Esophagus mucosa (tissue), 1 donor: ENCODE measurements around the gene GINS2. TPM values are rescaled to one million over a fixed set of nuclear protein-coding genes. Genes with fewer than 3 reads are reported as not detected.

Source experiments
- ATAC-seq: fragments of 200-7000 bp; cut with Tn5 transposase; one replicate; pipeline ENCODE4 v1.9.1; 2020
- total RNA-seq: library from RNA; stranded (reverse); gene quantifications from one replicate; pipeline ENCODE4 v1.2.4, GENCODE V29; 2023
- donor health status: DM: yes; HTN: yes; CAD: no.

Gene GINS2
- total RNA-seq: 10.9 TPM

DNA sequence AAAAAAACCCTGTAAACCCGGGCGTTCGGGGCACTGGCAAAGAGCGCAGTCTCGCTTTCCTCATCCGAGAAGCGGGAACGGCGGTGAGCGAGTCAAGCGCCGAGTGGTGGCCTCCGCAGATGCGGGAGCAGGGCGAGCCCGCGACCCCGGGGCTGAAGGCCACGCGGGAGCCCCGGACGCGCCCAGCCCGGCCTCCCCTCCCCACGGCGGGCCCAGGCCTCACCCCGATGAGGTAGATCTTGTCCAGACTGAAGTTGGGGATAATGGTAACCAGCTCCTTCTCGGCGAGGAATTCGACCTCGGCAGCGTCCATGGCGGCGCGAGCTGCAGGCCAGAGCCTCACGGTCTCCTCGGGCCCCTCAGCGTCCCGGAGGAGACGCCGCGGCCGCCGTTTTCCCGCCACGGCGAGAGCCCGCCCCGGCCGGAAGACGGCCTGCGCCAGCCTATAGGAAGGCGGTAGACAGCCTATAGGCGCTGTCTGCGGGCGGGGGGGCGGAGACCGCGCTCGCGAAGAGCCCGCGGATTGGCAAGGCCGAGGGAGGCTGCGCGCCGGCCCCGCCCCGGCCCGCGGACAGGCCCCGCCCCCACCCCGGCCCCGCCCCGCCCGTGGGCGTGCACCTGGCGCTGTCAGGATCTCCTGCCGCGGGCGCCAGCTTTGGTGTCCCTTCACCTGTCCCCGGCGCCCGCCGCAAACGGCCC, at the start of gene GINS2:
TSS of gene GINS2 (minus strand) at position 369 of the 699 bp plus-strand sequence. CDS start at position 313, 56 bp downstream.
- peak; percentile 99 for ATAC-seq

DNA sequence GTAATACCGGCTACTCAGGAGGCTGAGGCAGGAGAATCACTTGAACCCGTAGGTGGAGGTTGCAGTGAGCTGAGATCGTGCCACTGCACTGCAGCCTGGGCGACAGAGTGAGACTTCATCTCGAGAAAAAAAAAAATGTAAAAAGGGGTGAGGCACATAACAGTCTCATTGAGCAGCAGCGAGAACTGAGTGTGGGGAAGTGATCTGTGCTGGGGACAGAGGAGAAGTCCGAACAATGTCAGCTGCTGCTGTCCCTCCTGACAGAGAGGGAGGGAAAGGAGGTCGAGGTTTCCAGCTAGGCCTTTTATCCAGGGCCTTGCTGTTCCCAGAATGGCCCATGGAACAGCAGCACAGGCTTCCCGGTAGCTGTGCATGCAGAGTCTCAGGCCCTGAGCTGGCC, 48.2 kb upstream of the GINS2 start:
- no peak for ATAC-seq

DNA sequence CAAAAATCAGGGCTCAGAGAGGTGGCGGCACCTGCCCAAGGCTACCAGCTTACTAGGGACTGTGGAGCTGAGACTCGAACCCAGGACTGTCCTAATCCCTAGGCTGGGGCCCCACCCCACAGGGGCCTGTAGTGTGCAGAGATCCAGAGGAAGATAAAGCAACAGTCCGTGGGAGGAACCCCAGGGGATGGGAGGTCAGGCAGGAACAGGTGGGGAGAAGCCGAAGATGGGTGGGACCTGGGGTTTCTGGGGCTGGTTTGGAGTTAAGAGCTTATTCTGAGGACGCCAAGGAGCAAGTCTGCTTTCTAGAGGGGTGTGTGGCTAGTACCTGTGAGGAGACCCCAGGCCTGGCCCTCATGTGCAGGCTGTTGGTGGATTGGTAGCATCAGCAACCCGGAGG, 47.2 kb upstream of the GINS2 start:
- ATAC-seq: no peak

DNA sequence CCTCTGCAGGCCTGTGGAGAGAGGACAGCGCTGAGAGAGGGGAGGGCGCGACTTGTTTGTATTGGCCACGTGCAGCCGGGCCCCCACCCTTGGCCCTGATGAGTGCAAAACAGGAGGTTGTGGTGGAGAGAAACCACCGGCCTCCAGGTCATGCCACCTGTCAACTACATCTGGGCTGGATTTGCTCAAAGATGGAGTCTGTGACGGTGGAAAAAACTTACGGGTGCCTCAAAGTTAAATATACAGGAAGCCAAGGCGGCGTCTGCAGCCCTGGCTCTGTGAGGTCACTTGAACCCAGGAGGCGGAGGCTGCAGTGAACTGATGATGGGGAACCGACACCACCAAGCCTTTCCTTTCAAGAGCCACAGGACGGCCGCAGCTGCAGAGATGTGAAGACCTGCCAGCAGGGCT, 46.5 kb upstream of the GINS2 start:
- peak; percentile 19 for ATAC-seq

DNA sequence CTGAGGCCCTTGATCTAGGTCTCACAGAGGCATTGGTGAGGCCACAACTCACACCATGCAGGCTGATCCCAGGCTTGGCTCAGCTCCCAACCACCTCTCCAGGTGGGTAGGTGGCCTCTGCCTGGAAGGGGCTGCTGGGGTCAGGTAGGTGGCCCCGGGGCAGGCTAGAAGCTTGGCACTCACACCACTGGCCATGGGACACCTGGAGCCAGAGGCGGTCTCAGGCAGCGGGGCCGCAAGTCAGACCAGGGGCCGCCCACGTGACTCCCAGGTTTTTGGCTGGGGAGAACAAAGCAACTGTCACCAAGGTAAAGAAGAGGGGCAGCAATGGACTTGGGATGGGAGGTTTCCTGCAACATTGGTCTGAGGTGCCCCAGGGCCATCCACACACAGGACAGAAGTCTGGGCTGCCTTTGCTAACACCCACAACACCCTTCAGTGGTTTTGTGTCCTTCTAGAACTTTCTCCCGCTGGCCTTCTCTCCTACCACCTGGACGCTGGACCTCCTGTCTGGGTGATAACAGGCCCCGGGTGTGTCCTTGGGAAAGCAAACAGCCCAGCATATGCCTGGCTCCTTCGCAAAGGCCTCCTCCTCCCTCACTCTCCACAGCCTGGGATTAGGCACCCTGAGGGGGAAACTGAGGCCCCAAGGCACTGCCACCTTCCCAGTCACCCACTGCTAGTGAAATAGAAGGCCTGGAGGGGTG, 45.7 kb upstream of the GINS2 start:
- no peak for ATAC-seq

DNA sequence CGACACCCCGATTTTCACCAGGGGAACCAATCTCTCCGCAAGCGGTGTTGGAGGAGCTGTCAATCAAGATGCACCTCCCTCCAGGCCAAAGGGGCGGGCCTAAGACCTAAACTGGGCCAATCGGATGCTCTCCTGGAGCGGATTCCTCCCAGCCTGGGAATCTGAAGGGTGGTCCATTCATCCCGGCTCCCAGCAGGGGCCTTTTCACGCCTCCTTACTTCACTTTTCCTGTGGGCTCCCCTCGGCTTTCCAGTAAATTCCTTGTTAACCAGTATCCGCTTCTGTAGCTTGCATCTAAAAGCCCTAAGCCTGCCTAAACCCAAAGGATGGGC, 45.1 kb upstream of the GINS2 start:
- no peak for ATAC-seq

DNA sequence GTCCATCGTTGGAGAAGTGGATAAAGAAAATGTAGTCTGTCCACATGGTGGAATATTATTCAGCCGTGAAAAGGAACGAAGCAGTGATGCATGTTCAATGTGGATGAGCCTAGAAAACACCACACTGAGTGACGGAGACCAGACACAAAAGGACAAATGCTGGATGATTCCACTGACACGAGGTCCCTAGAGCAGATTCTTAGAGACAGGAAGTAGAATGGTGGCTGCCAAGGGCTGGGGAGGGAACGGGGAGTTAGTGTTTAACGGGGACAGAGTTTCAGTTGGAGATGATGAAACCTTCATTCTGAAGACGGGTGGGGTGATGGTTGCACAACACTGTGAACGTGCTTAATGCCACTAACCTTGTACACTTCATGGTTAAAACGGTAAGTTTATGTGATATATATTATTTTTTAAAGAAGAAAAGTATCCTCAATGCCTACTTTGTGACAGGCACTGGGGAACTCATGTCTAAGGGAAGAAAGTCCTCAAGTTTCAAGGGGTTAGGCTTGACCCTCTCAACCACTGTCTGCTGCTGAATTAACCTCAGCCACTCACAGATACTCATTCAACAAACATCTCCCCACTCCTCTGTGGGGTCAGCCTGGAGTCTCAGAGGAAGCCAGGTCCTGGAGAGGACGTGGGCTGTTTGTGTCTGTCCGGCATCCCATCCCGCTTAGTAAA, 44.5 kb upstream of the GINS2 start:
- peak; percentile 13 for ATAC-seq

DNA sequence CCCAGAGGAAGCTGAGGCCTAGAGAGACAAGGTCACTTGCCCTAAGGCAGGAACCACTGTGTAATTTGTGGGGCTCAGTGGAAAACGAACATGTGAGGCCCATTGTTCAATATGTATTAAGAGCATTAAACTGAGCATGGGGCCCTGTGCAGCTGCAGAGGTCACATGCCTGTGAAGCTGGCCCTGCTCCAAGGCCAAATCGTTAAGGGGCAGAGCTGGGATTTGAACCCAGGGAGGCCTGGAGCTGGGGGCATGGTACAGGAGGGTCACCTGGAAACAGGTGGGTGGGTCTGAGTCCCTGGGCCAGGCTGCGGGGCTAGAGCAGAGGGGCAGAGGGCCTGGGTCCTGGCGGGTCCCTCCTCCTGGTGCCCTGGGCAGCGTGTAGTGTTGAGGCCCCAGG, 42.4 kb upstream of the GINS2 start:
- ATAC-seq: no peak

DNA sequence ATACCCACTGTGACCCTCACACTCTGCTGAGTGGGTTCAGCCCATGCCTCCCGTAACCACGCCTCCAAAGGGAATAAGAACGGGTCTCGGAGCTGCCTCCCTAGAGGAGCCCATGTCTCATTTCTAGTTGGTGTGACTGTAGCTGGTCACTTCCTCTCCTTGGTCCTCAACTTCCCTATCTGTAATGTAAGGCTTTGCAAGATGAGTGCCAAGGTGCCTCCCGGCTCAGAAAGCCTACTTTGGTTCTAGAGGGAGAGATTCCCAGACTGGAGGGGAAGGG, 41.4 kb upstream of the GINS2 start:
- no peak for ATAC-seq

DNA sequence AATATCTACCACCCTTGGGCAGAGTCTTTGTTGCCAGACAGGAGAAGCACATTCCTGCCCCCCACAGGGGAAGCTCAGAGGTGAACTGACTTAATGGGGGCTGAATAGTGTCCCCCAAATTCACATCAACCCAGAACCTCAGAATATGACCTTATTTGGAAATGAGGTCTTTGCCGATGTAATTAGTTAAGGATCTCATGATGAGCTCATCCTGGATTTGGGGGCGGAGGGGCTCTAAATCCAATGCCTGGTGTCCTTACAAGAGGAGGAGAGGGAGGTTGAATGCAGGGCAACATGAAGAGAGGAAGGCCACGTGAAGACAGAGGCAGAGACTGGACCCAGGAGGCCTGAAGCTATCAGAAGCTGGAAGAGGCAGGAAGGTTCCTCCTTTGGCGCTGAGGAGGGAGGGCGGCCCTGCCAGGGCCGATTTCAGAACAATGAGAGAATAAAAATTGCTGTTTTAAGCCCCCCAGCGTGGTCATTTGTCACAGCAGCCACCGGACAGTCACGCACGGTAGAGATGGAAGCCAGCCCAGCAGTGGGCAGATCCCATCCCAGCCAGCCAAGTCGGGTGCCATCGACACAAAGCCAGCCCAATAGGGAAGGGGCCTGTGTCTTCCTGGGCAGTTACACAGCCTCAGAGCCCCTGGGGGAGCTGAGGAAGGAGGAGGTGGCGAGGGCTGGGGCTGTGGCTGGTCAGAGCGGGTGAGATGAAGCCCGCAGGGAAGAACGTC, 40.9 kb upstream of the GINS2 start:
- ATAC-seq: no peak

DNA sequence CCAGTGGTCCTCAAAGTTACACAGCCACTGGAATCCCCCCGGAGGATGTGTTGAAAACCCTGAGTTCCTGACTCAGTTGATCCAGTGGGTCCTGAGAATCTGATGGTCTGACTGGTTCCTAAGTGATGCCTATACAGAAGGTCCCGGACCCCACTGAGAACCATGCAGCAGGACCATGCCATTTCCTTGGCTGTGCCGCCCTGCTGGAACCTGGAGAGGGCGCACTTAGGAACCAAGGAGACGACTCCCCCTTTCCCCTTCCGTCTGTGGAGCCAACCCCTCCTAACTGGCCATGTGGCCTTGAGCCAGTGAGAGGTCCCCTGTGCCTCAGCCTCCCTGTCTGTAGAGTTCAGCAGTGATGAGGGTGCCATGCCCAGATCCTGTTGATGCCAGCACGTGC, 40.1 kb upstream of the GINS2 start:
- no peak for ATAC-seq

DNA sequence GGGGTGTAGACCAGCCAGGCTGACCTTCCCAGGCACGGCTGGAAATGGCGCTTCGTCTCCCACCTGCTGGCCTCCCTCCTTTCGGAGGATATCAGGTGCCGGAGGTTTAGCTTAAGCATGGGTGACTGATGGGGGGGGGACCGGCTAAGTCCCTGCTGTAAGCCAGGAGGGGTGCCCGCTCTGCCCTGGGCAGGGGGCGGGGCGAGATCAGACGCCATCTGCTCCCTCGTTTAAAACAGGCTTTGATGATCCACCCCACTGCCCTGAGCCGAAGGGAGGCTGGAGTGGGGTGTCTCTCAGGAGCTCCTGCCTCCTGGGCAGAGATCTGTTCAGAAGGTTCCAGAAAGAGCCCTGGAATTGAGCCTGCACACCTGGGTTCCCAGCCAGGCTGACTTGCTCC, 36.2 kb upstream of the GINS2 start:
- ATAC-seq: no peak

DNA sequence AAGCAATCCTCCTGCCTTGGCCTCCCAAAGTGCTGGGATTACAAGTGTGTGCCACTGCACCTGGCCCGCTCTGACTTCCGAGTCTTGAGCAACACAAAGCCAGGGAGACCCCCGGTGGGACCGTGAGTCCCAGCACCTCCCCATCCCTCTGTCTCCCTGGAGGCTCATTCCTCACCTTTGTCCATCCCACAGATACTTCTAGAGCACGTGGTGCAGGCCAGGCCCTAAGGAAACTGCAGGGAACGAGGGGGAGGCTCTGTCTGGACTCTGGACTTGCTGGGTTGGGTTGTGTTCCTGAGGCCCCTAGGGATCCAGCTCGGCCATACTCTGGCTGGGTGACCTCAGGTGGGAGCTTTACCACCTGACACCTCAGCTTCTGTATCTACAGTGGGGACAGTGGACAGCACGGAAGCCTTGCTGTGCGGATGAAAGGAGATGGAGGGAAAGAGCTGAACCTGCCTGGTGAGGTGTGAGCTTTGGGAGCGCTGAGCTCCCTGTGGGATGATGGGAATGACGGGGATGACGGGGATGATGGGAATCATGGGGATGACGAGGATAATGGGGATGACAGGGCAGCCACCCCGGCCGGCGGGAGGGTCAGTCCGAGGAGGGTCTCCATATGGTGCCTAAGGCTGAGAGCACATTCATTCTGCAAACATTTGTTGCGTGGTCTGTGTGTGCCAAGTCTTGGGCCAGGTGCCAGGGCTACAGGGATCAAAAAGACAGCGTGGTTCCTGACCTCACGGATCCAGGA, 35.5 kb upstream of the GINS2 start:
- no peak for ATAC-seq

DNA sequence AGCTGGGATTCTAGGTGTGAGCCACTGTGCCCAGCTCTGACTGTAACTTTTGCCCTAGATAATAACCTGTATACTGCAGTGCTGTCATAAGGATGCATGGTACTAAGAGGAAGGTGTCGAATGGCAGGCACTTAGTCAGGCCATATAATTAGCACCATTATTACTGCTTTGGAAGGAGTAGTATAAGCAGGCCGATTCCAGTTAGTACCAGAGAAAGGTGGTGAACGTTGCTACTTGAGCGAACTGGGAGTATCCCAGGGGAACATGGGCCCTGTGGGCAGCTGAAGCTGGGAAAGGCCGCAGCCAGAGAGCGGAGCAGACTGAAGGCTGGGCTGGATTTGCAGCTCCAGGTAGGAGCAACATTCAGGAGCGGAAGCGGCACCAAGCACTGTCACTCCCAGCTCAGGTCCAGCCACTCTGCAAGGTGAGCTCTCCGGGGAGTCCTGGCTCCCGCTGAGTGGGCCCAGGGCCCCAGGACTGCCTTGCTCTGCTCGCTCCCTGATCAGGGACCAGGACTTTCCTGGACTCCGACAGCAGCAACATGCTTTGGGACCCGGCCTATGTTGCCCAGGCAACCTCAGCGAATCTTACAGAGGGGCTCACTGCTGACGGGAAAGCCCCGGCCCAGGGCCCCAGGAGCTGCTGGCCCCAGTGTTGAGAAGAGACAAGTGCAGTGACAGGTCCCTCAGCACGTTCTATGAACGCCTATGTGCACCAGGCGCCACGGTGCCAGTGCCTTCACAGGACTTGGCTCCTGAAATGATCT, 33.6 kb upstream of the GINS2 start:
- no peak for ATAC-seq

DNA sequence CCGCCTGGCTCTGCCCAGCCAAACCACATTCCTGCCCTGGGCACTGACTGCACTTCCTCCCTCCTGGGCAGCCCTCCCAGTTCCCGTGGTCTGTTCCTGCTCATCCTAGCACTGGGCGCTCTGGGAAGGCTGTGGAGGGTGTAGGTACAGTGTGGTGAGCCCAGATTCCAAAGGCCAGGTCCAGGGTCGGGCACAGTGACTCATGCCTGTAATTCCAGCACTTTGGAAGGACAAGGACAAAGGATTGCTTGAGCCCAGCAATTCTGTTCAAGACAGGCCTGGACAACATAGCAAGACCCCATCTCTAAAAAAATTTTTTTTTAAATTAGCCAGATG, 31.5 kb upstream of the GINS2 start:
- peak; percentile 47 for ATAC-seq

DNA sequence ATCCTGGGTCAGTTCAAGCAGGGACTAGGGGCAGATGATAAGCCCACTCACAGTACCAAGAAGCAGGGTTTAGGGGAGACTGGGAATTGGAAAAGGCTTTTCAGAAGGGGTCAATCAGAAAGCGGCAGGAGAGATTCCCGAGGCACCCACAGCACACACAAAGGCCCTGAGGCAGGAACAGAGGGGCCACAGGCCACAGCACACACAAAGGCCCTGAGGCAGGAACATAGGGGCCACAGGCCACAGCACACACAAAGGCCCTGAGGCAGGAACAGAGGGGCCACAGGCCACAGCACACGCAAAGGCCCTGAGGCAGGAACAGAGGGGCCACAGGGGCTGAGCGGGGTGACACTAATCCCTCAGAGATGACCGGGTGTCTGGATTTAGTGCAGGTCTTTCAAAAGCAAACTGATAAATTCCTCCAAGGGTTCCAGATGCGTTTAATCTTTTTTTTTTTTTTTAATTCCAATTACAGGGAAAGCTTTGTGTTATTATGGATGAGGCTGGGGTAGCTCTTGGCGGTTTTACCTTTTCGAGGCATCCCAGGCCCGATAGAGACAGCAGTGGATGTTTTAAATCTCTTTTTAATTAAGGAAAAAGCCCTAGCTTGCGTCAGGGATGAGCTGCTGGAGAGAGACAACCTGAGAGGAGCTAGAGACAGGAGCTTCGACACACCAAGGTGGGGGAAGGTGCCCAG, 31.0 kb upstream of the GINS2 start:
- no peak for ATAC-seq

DNA sequence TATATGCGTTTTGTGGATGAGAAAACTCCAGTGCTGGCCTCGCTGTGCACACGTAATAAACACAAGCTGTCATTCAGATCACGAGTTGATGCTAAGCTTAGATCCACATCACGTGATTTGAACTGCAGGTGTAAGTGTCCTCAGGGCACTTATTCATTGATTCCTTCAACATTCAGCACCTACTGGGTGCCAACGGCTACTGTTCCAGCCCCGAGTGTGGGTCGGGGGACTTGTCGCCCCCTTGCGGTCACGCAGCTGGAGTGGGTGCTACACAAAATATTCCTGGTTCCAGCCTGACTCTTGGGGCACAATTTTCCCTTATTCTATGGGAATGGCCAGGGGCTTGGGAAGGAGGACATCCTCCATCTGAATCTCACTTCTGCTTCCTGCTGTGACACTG, 29.9 kb upstream of the GINS2 start:
- ATAC-seq: no peak

DNA sequence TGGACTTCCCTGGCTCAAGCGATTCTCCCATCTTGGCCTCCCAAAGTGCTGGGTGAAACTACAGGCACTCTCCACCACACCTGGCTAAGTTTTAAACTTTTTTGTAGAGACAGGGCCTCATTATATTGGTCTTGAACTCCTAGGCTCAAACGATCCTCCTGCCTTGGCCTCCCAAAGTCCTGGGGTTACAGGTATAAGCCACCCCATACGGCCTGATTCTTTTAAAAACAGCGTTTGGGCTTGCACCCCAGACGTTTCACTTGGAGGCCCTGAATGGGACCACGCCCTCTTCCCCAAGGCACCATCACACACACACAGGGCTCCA, 29.4 kb upstream of the GINS2 start:
- ATAC-seq: no peak

DNA sequence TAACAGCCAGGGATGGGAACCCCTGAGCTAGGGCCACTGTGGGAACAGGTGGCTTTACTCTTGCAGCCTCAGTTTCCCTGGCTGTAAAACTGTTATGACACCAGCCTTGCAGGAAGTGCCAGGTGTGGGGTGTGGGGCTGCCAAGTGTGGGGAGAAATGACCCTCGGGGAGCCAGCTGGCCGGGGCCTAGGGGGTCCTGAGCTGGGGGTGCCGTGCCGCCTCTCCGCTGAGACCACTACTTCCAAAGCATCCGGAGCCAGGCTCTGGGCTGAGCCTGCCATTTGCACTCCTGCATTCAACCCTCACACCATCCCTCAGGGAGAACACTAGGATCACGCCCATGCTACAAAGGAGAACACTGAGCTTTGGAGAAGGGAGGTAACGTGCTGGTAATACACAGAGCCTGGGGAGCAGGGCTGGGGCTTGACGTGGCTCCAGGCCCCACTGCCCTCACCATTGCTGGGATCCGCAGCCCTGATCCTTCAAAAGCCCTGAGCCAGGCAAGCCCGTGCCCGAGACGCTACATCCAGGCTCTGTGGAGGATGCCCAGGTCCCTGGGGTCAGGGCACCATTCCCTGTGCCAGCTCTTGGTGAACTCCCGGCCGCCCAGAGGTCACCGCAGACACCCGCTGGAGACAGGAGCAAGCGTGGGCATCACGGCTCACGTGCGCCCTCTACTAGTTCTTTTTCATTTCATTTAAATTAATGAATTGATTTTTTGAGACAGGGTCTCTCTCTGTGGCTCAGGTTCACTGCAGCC, 28.8 kb upstream of the GINS2 start:
- peak; percentile 48 for ATAC-seq

DNA sequence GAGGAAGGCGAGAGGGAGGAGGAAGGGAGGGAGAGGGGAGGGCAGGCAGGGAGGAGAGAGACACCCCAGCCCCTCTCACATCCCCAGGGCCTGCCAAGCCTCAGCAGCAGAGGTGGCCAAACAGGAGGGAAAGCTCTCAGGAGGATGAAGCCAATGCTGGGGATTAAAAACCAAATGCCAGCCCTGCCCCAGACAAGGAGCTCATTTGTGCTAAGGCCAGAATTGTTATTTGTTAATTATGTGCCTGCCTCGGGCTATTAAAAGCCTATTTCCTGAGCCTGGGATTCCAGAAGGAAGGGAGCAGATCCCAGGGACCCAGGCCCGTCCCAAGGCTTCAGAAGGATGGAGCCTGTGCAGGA, 27.9 kb upstream of the GINS2 start:
- ATAC-seq: no peak
